Liver (tissue), 9 donors: ENCODE data around the gene SLC25A21. TPM values are rescaled to one million over a fixed set of nuclear protein-coding genes. Genes with fewer than 3 reads are reported as not detected.

ENCODE experiments used
- DNase-seq: peaks from one replicate; pipeline ENCODE4 v3.0.0-alpha.2; 2017; ENCODE audit warnings: low spot score
- H3K27ac ChIP-seq, 2 donors: one replicate each; pipeline ENCODE4 v1.7.0; 2013; ENCODE audit warnings: inconsistent platforms in 2 of 2, low read length in 2 of 2, control low read depth in 1 of 2, low read depth in 1 of 2, mild to moderate bottlenecking in 1 of 2
- H3K27me3 ChIP-seq, 4 donors: one replicate each; pipeline versions ENCODE4 v1.6.1 to v1.7.0; 2013; ENCODE audit warnings: low read length in 3 of 4, inconsistent platforms in 1 of 4, mild to moderate bottlenecking in 1 of 4, moderate library complexity in 1 of 4; ENCODE audit not compliant: control insufficient read depth in 4 of 4, insufficient read depth in 4 of 4
- H3K36me3 ChIP-seq, 4 donors: one replicate each; pipeline versions ENCODE4 v1.6.1 to v1.7.0; 2013; ENCODE audit warnings: low read length in 3 of 4, mild to moderate bottlenecking in 3 of 4, low read depth in 1 of 4, moderate library complexity in 1 of 4; ENCODE audit not compliant: control insufficient read depth in 4 of 4, insufficient read depth in 3 of 4
- H3K4me1 ChIP-seq, 4 donors: one replicate each; pipeline versions ENCODE4 v1.6.1 to v1.7.0; 2013; ENCODE audit warnings: low read length in 3 of 4, mild to moderate bottlenecking in 3 of 4, moderate library complexity in 1 of 4; ENCODE audit not compliant: control insufficient read depth in 4 of 4, insufficient read depth in 4 of 4
- H3K4me3 ChIP-seq, 3 donors: one replicate each; pipeline versions ENCODE4 v1.6.1 to v1.7.0; 2013; ENCODE audit warnings: low read length in 3 of 3, control low read depth in 1 of 3, low read depth in 1 of 3, mild to moderate bottlenecking in 1 of 3
- H3K9ac ChIP-seq, 2 donors: one replicate each; pipeline ENCODE4 v1.7.0; 2013; ENCODE audit warnings: low read length in 2 of 2, mild to moderate bottlenecking in 2 of 2, moderate library complexity in 2 of 2, control low read depth in 1 of 2, low read depth in 1 of 2
- H3K9me3 ChIP-seq, 4 donors: one replicate each; pipeline versions ENCODE4 v1.6.1 to v1.7.0; 2013; ENCODE audit warnings: low read length in 3 of 4; ENCODE audit not compliant: control insufficient read depth in 4 of 4
- ATF3 ChIP-seq: IDR thresholded peaks from 2 replicates; pipeline ENCODE4 v1.6.1; 2016; ENCODE audit warnings: antibody characterized with exemption
- CTCF ChIP-seq: fragments of 150-350 bp; IDR thresholded peaks from 2 replicates; pipeline ENCODE4 v1.5.1; 2017; ENCODE audit warnings: improper control_type of control experiment, low read depth, low read length; ENCODE audit not compliant: missing input control
- EGR1 ChIP-seq, 2 donors: IDR thresholded peaks; 2 replicates each; pipeline ENCODE4 v1.6.1; 2016 to 2018; ENCODE audit warnings: antibody characterized with exemption in 2 of 2, low read depth in 2 of 2
- FOXA1 ChIP-seq: IDR thresholded peaks from 2 replicates; pipeline ENCODE4 v1.6.1; 2016; ENCODE audit warnings: antibody characterized with exemption
- FOXA2 ChIP-seq: IDR thresholded peaks from 2 replicates; pipeline ENCODE4 v1.6.1; 2016; ENCODE audit warnings: antibody characterized with exemption
- GABPA ChIP-seq, 2 donors: IDR thresholded peaks in 1 of 2; conservative IDR thresholded peaks in 1 of 2; 2 replicates each; pipeline ENCODE4 v1.6.1; 2016; ENCODE audit warnings: antibody characterized with exemption in 2 of 2, mild to moderate bottlenecking in 1 of 2, moderate library complexity in 1 of 2
- HNF4A ChIP-seq, 2 donors: conservative IDR thresholded peaks; 2 replicates each; pipeline ENCODE4 v1.6.1; 2016; ENCODE audit warnings: antibody characterized with exemption in 2 of 2, mild to moderate bottlenecking in 2 of 2
- HNF4G ChIP-seq: IDR thresholded peaks from 2 replicates; pipeline ENCODE4 v1.6.1; 2016; ENCODE audit warnings: antibody characterized with exemption
- JUND ChIP-seq, 2 donors: IDR thresholded peaks; 2 replicates each; pipeline ENCODE4 v1.6.1; 2016; ENCODE audit warnings: antibody characterized with exemption in 2 of 2
- MAX ChIP-seq: IDR thresholded peaks from 2 replicates; pipeline ENCODE4 v1.6.1; 2016; ENCODE audit warnings: antibody characterized with exemption
- NR2F2 ChIP-seq: IDR thresholded peaks from 2 replicates; pipeline ENCODE4 v1.6.1; 2016; ENCODE audit warnings: antibody characterized with exemption
- RAD21 ChIP-seq, 2 donors: IDR thresholded peaks; 2 replicates each; pipeline ENCODE4 v1.6.1; 2016; ENCODE audit warnings: antibody characterized with exemption in 2 of 2, mild to moderate bottlenecking in 2 of 2
- REST ChIP-seq: IDR thresholded peaks from 2 replicates; pipeline ENCODE4 v1.6.1; 2016; ENCODE audit warnings: antibody characterized with exemption, mild to moderate bottlenecking
- RXRA ChIP-seq, 2 donors: IDR thresholded peaks; 2 replicates each; pipeline ENCODE4 v1.6.1; 2017 to 2018; ENCODE audit warnings: antibody characterized with exemption in 2 of 2, mild to moderate bottlenecking in 1 of 2
- SP1 ChIP-seq: IDR thresholded peaks from 2 replicates; pipeline ENCODE4 v1.6.1; 2018; ENCODE audit warnings: antibody characterized with exemption, mild to moderate bottlenecking
- TAF1 ChIP-seq: conservative IDR thresholded peaks from 2 replicates; pipeline ENCODE4 v1.6.1; 2016; ENCODE audit warnings: antibody characterized with exemption, mild to moderate bottlenecking
- YY1 ChIP-seq: IDR thresholded peaks from 2 replicates; pipeline ENCODE4 v1.6.1; 2016; ENCODE audit warnings: antibody characterized with exemption, mild to moderate bottlenecking
- ZBTB33 ChIP-seq: IDR thresholded peaks from 2 replicates; pipeline ENCODE4 v1.6.1; 2016; ENCODE audit warnings: antibody characterized with exemption
- WGBS: extraction: QIAGEN DNeasy Blood & Tissue Kit; methylation state at CpG from one replicate; pipeline ENCODE4 v1.1.7; 2013; 5-methylcytosine and 5-hydroxymethylcytosine counted together
- polyA plus RNA-seq, 2 donors: library from polyadenylated mRNA; stranded (reverse) in 1 of 2; unstranded in 1 of 2; fragments of 200-250 nt in 1 of 2; fragments of >200 nt in 1 of 2; fragmentation: Nextera tagmentation in 1 of 2; extraction: Ambion mirVana in 1 of 2; gene quantifications; one replicate each; pipeline versions ENCODE4 v1.2.1 to v1.2.3, GENCODE V29; 2013 to 2015
- total RNA-seq, 2 donors: library from RNA; depleted of rRNA; stranded (reverse); fragments of >200 nt; gene quantifications; one replicate each; pipeline ENCODE4 v1.2.3, GENCODE V29; 2014
- donor health status: healthy.
- donor health status: healthy.
- donor health status: healthy.
- donor health status: healthy.
- donor health status: healthy.

The SLC25A21 gene
- total and polyA plus RNA-seq, 4 donors: 0.13 to 24.3 (median 0.23) TPM

- TF ChIP-seq YY1 (no peak), TAF1 (no peak), RXRA (IDR thresholded peaks at IDR 0.05) (no peak), NR2F2 (no peak), JUND (IDR thresholded peaks at IDR 0.05) (no peak), RAD21 (IDR thresholded peaks at IDR 0.05) (no peak), ZBTB33 (no peak), HNF4A (conservative IDR thresholded peaks at IDR 0.05) (no peak), ATF3 (no peak), SP1 (no peak), GABPA (IDR thresholded peaks at IDR 0.05 in 1 of 2, conservative IDR thresholded peaks at IDR 0.05 in 1 of 2) (no peak), MAX (no peak), REST (no peak)
- WGBS: 81% methylated on average over 5 of the region's 5 CpGs
- Histone ChIP-seq H3K9ac (no peak overlapping the region), H3K27me3 (no peaks in the 10 kb centered on the region), H3K4me3 (no peak overlapping the region), H3K36me3 (no peaks in the 10 kb centered on the region), H3K4me1 (no peaks in the 10 kb centered on the region), H3K9me3 (no peaks in the 10 kb centered on the region), H3K27ac (no peak overlapping the region)
- no peak for DNase-seq
These were observed 326.9 kb downstream of the SLC25A21 start for GRCh38 chr14:36845356-36846012.

GRCh38 chr14:36844443-36845195 is 327.8 kb downstream of the SLC25A21 start:
- H3K36me3 ChIP-seq: no peaks in the 10 kb centered on the region
- H3K27me3 ChIP-seq: no peaks in the 10 kb centered on the region
- no peaks in the 10 kb centered on the region for H3K4me1 ChIP-seq
- H3K27ac ChIP-seq: no peak overlapping the region
- 72% methylated on average over 6 of the region's 6 CpGs for WGBS
- no peak overlapping the region for H3K9ac ChIP-seq
- no peak for DNase-seq
- no peaks in the 10 kb centered on the region for H3K9me3 ChIP-seq
- no peak overlapping the region for H3K4me3 ChIP-seq
- TF ChIP-seq RAD21 (IDR thresholded peaks at IDR 0.05) (no peak), JUND (IDR thresholded peaks at IDR 0.05) (no peak), NR2F2 (no peak), MAX (no peak), CTCF (no peak), TAF1 (no peak), ATF3 (no peak), RXRA (IDR thresholded peaks at IDR 0.05) (no peak), SP1 (no peak), REST (no peak), HNF4G (no peak), EGR1 (IDR thresholded peaks at IDR 0.05; ENCODE audit: low read depth in 2 of 2) (no peak), FOXA2 (no peak), HNF4A (conservative IDR thresholded peaks at IDR 0.05) (no peak), FOXA1 (no peak)
